ENCODE measurements around the gene R3HDM4.
"Not testable (repeated sequence)": the region's sequence is repeated elsewhere in the genome, so short reads cannot be mapped to it uniquely, and the experiment has no call there.

Gene R3HDM4

GRCh38 chr19:853614-854220 is 59.3 kb downstream of the R3HDM4 start:
- DNase-seq: not testable (repeated sequence)

- DNase-seq: no peak
Observed at GRCh38 chr19:853014-853585, 59.9 kb downstream of the R3HDM4 start.

GRCh38 chr19:852136-853013 is 60.6 kb downstream of the R3HDM4 start, which contains the start of gene ELANE:
TSS of gene ELANE (plus strand) at chr19:852303. CDS start at chr19:852329, 26 bp downstream.
- DNase-seq: no peak

- no peak for DNase-seq
Observed at GRCh38 chr19:850979-851335, 62.1 kb downstream of the R3HDM4 start.

- no peak for DNase-seq
Observed at GRCh38 chr19:850221-850978, 62.6 kb downstream of the R3HDM4 start.

GRCh38 chr19:849195-849594 is 63.8 kb downstream of the R3HDM4 start:
- not testable (repeated sequence) for DNase-seq

GRCh38 chr19:848386-848921 is 64.6 kb downstream of the R3HDM4 start:
- DNase-seq: no peak
